CD14-positive monocyte (primary cell): Measurements from ENCODE around the gene KRTAP10-10. TPM values are rescaled to one million over a fixed set of nuclear protein-coding genes. Genes with fewer than 3 reads are reported as not detected.

Experiments
- DNase-seq, 3 donors: peaks; one replicate each; pipeline ENCODE4 v3.0.0-alpha.2; 2011 to 2022
- H2AFZ ChIP-seq: 2 replicates; pipeline ENCODE4 v1.6.0; 2012; ENCODE audit warnings: mild to moderate bottlenecking, low read depth, low read length, inconsistent platforms; ENCODE audit not compliant: insufficient read depth, poor library complexity, severe bottlenecking
- H3K27ac ChIP-seq, 2 donors: 1 replicate in 1 of 2; 2 replicates in 1 of 2; pipeline ENCODE4 v1.5.1; 2012 to 2013; ENCODE audit warnings: low read length in 2 of 2, control low read depth in 1 of 2, inconsistent platforms in 1 of 2, low read depth in 1 of 2, mild to moderate bottlenecking in 1 of 2
- H3K27me3 ChIP-seq, 2 donors: one replicate each; pipeline versions ENCODE4 v1.6.0 to v1.6.1; 2011 to 2013; ENCODE audit warnings: low read length in 2 of 2; ENCODE audit not compliant: control insufficient read depth in 2 of 2, insufficient read depth in 2 of 2
- H3K36me3 ChIP-seq, 2 donors: replicated peaks in 1 of 2; 1 replicate in 1 of 2; 2 replicates in 1 of 2; pipeline versions ENCODE4 v1.5.1 to v1.6.1; 2012 to 2013; ENCODE audit warnings: low read length in 2 of 2, control low read depth in 1 of 2, inconsistent platforms in 1 of 2, mild to moderate bottlenecking in 1 of 2; ENCODE audit not compliant: insufficient read depth in 2 of 2, control insufficient read depth in 1 of 2
- H3K4me1 ChIP-seq, 2 donors: 1 replicate in 1 of 2; 2 replicates in 1 of 2; pipeline versions ENCODE4 v1.5.1 to v1.6.1; 2012 to 2013; ENCODE audit warnings: low read length in 2 of 2, control low read depth in 1 of 2, inconsistent platforms in 1 of 2, mild to moderate bottlenecking in 1 of 2, moderate library complexity in 1 of 2; ENCODE audit not compliant: insufficient read depth in 2 of 2, control insufficient read depth in 1 of 2
- H3K4me2 ChIP-seq: replicated peaks from 2 replicates; pipeline ENCODE3; 2012; ENCODE audit warnings: low read length, moderate library complexity, mild to moderate bottlenecking; ENCODE audit not compliant: poor library complexity, severe bottlenecking; ENCODE audit errors: extremely low read depth
- H3K4me3 ChIP-seq, 3 experiments: fragments of 200-600 bp in 1 of 3; sonication (generic) in 1 of 3; replicated peaks in 1 of 3; 1 replicate in 2 of 3; 2 replicates in 1 of 3; pipeline ENCODE4 v1.5.1; 2011 to 2013; ENCODE audit warnings: low read length in 3 of 3, mild to moderate bottlenecking in 3 of 3, control low read depth in 2 of 3, low read depth in 2 of 3, inconsistent platforms in 1 of 3, moderate library complexity in 1 of 3
- H3K79me2 ChIP-seq: 2 replicates; pipeline ENCODE4 v1.6.0; 2012; ENCODE audit warnings: mild to moderate bottlenecking, control low read depth, inconsistent platforms, low read length, moderate library complexity; ENCODE audit not compliant: insufficient read depth
- H3K9ac ChIP-seq: 2 replicates; pipeline ENCODE4 v1.6.0; 2017; ENCODE audit warnings: low read length, mild to moderate bottlenecking; ENCODE audit not compliant: insufficient read depth, poor library complexity, severe bottlenecking
- H3K9me3 ChIP-seq, 2 donors: replicated peaks in 1 of 2; 1 replicate in 1 of 2; 2 replicates in 1 of 2; pipeline versions ENCODE4 v1.5.1 to v1.6.1; 2012 to 2013; ENCODE audit warnings: low read length in 2 of 2, control low read depth in 1 of 2; ENCODE audit not compliant: control insufficient read depth in 1 of 2, insufficient read depth in 1 of 2
- H4K20me1 ChIP-seq: 2 replicates; pipeline ENCODE4 v1.6.0; 2012; ENCODE audit warnings: mild to moderate bottlenecking, low read length, control low read depth, moderate library complexity; ENCODE audit not compliant: insufficient read depth
- H3K27ac Mint-ChIP-seq, 7 donors: one replicate each; pipeline ENCODE4 v1.8.0; 2020; ENCODE audit warnings: mild to moderate bottlenecking in 7 of 7, mixed read lengths in 7 of 7, moderate library complexity in 6 of 7, inconsistent platforms in 2 of 7
- H3K27me3 Mint-ChIP-seq, 3 donors: one replicate each; pipeline ENCODE4 v1.8.0; 2021 to 2022; ENCODE audit warnings: low read depth in 3 of 3, mild to moderate bottlenecking in 3 of 3, mixed read lengths in 3 of 3, moderate library complexity in 3 of 3, inconsistent platforms in 1 of 3
- H3K36me3 Mint-ChIP-seq, 2 donors: one replicate each; pipeline ENCODE4 v1.8.0; 2020; ENCODE audit warnings: mixed read lengths in 2 of 2, inconsistent platforms in 1 of 2, mild to moderate bottlenecking in 1 of 2
- H3K4me1 Mint-ChIP-seq: one replicate; pipeline ENCODE4 v1.8.0; 2020; ENCODE audit warnings: mild to moderate bottlenecking, mixed read lengths
- H3K4me3 Mint-ChIP-seq, 2 donors: one replicate each; pipeline ENCODE4 v1.8.0; 2020; ENCODE audit warnings: mild to moderate bottlenecking in 2 of 2, mixed read lengths in 2 of 2, moderate library complexity in 1 of 2
- H3K9me3 Mint-ChIP-seq, 7 donors: one replicate each; pipeline ENCODE4 v1.8.0; 2020 to 2022; ENCODE audit warnings: mixed read lengths in 7 of 7, mild to moderate bottlenecking in 6 of 7, moderate library complexity in 6 of 7, inconsistent platforms in 2 of 7
- CTCF ChIP-seq: fragments of 200-600 bp; IDR thresholded peaks from one replicate; pipeline ENCODE4 v1.8.0; 2022; ENCODE audit warnings: antibody characterized with exemption, mild to moderate bottlenecking
- WGBS: methylation state at CpG from one replicate; pipeline ENCODE4 v1.1.5; 2013; ENCODE audit warnings: missing lambda C conversion rate; ENCODE audit not compliant: insufficient coverage; 5-methylcytosine and 5-hydroxymethylcytosine counted together
- intact Hi-C, 2 donors: fragments of 100-400 bp; cut with micrococcal nuclease; formaldehyde crosslinking; loops; one replicate each; pipeline versions ENCODE4 v1.15.0 to v1.15.1; 2023
- polyA plus RNA-seq, 3 donors: library from polyadenylated mRNA; depleted of rRNA in 1 of 3; unstranded in 2 of 3; stranded (reverse) in 1 of 3; fragments of 300-500 nt in 2 of 3; fragments of >200 nt in 1 of 3; fragmentation: Illumina TruSeq in 2 of 3; gene quantifications; 1 replicate in 2 of 3; 2 replicates in 1 of 3; pipeline ENCODE4 v1.2.3, GENCODE V29; 2012 to 2021

Gene KRTAP10-10
- polyA plus RNA-seq, 3 donors = not detected

- Mint-ChIP-seq H3K36me3 (no peaks in the 10 kb centered on the region), H3K27me3 (peaks cover 6 to 27% (median 11%) of the 10 kb centered on the region in 3 donors), H3K9me3 (peaks cover 0 to 3% (median 0%) of the 10 kb centered on the region in 7 donors), H3K27ac (no peak overlapping the region), H3K4me3 (no peak overlapping the region), H3K4me1 (no peaks in the 10 kb centered on the region)
- H3K36me3 ChIP-seq = no peaks in the 10 kb centered on the region
- H3K79me2 ChIP-seq = no peaks in the 10 kb centered on the region
- no peaks in the 10 kb centered on the region for H3K4me1 ChIP-seq
- H2AFZ ChIP-seq = no peak overlapping the region
- H3K9ac ChIP-seq = no peak overlapping the region
- TF ChIP-seq CTCF = no peak
- no peaks in the 10 kb centered on the region for H3K27me3 ChIP-seq
- no peak for DNase-seq
- intact Hi-C loops = no loop called here
- WGBS = 91% methylated on average over 12 of the region's 15 CpGs
- no peaks in the 10 kb centered on the region for H4K20me1 ChIP-seq
- no peaks in the 10 kb centered on the region for H3K9me3 ChIP-seq
- H3K4me2 ChIP-seq = no peak overlapping the region
- no peak overlapping the region for H3K27ac ChIP-seq
- H3K4me3 ChIP-seq = no peak overlapping the region
Observed at GRCh38 chr21:44682580-44683151, 45.5 kb downstream of the KRTAP10-10 start.

GRCh38 chr21:44684077-44684476 lies 46.9 kb downstream of the KRTAP10-10 start:
- no peaks in the 10 kb centered on the region for H3K36me3 ChIP-seq
- Mint-ChIP-seq H3K4me3 (no peak overlapping the region), H3K27me3 (peaks cover 9 to 25% (median 11%) of the 10 kb centered on the region in 3 donors), H3K27ac (no peak overlapping the region), H3K4me1 (no peaks in the 10 kb centered on the region), H3K36me3 (no peaks in the 10 kb centered on the region), H3K9me3 (peaks cover 0 to 2% (median 0%) of the 10 kb centered on the region in 7 donors)
- no peaks in the 10 kb centered on the region for H3K79me2 ChIP-seq
- no peaks in the 10 kb centered on the region for H3K4me1 ChIP-seq
- H2AFZ ChIP-seq = no peak overlapping the region
- no peak for TF ChIP-seq CTCF
- H3K27me3 ChIP-seq = no peaks in the 10 kb centered on the region
- no peak overlapping the region for H3K27ac ChIP-seq
- no peaks in the 10 kb centered on the region for H3K9me3 ChIP-seq
- no peak overlapping the region for H3K4me2 ChIP-seq
- WGBS = 87% methylated on average over 6 of the region's 7 CpGs
- no peak overlapping the region for H3K4me3 ChIP-seq
- DNase-seq = no peak
- no peaks in the 10 kb centered on the region for H4K20me1 ChIP-seq
- intact Hi-C loops = no loop called here
- H3K9ac ChIP-seq = no peak overlapping the region
